Activated naive CD4-positive, alpha-beta T cell treated with Interleukin-2 at 50 U/mL for 16 hours (primary cell): ENCODE measurements around the gene PPM1K.

Experiments
- DNase-seq: peaks from one replicate; pipeline ENCODE4 v3.0.0-alpha.2; 2020

PPM1K gene

GRCh38 chr4:88276952-88277710 lies 7.2 kb downstream of the PPM1K start:
- DNase-seq: no peak

- no peak for DNase-seq
Measured at GRCh38 chr4:88275949-88276515, 8.3 kb downstream of the PPM1K start.

GRCh38 chr4:88275516-88275915 lies 8.8 kb downstream of the PPM1K start:
- no peak for DNase-seq

GRCh38 chr4:88268913-88269312 lies 15.4 kb downstream of the PPM1K start:
- no peak for DNase-seq

- DNase-seq: no peak
Measured at GRCh38 chr4:88264336-88264735, 20.0 kb downstream of the PPM1K start.

- no peak for DNase-seq
Measured at GRCh38 chr4:88257726-88258125, 26.6 kb downstream of the PPM1K start.

GRCh38 chr4:88255111-88255510 lies 29.2 kb downstream of the PPM1K start:
- DNase-seq: no peak

GRCh38 chr4:88251924-88252323 lies 32.4 kb downstream of the PPM1K start:
- DNase-seq: no peak

GRCh38 chr4:88247148-88247547 lies 37.2 kb downstream of the PPM1K start:
- DNase-seq: no peak

GRCh38 chr4:88246600-88246999 lies 37.8 kb downstream of the PPM1K start:
- no peak for DNase-seq

GRCh38 chr4:88244816-88245579 lies 39.4 kb downstream of the PPM1K start:
- DNase-seq: peak; percentile 24

- no peak for DNase-seq
Measured at GRCh38 chr4:88244056-88244455, 40.3 kb downstream of the PPM1K start.

GRCh38 chr4:88242144-88242543 lies 42.2 kb downstream of the PPM1K start:
- no peak for DNase-seq

GRCh38 chr4:88240297-88240714 lies 44.1 kb downstream of the PPM1K start:
- DNase-seq: no peak

- no peak for DNase-seq
Measured at GRCh38 chr4:88230969-88231771, 53.2 kb downstream of the PPM1K start.

- DNase-seq: no peak
Measured at GRCh38 chr4:88230461-88230891, 53.9 kb downstream of the PPM1K start.

GRCh38 chr4:88227734-88228133 lies 56.6 kb downstream of the PPM1K start:
- DNase-seq: no peak

- DNase-seq: no peak
Measured at GRCh38 chr4:88226143-88226542, 58.2 kb downstream of the PPM1K start.

GRCh38 chr4:88225232-88226105 lies 58.9 kb downstream of the PPM1K start:
- no peak for DNase-seq

- no peak for DNase-seq
Measured at GRCh38 chr4:88223516-88223915, 60.8 kb downstream of the PPM1K start.

GRCh38 chr4:88219099-88219498 lies 65.3 kb downstream of the PPM1K start:
- DNase-seq: no peak

GRCh38 chr4:88217169-88217568 lies 67.2 kb downstream of the PPM1K start:
- no peak for DNase-seq
